ENCODE results near the gene VGLL4. TPM values are rescaled to one million over a fixed set of nuclear protein-coding genes. Genes with fewer than 3 reads are reported as not detected.
A peak's percentile ranks its signal among the peaks of the same experiment; 100 is the strongest.

Gene VGLL4
- total and polyA plus RNA-seq, 2 of the 4 experiments (the other 2 are of a cell fraction) = 26.2 to 35.4 TPM

DNA sequence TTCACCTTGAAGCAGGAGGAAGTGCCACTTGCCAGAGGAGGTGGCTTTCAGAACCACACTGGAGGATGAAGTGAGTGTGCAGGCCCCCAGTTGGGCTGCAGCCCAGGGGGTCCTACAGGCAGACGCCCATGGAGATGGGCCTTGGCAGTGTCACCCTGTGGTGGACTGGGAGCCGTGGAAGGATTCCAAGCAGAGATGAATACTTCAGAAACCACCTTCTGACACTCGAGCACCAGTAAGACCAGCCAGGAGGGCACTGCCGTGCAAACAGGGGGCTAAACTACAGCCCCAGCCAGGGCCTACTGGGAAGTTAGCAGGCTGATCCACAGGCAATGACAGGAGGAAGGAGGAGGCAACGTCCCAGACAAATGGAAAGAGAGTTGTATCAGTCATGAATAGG lies 55.4 kb downstream of the VGLL4 start:
- H2AFZ ChIP-seq (replicated peaks; ENCODE audit: low read length, poor library complexity) = no peak overlapping the region
- H2BK20ac ChIP-seq (ENCODE audit: low read depth, low read length) = no peak overlapping the region
- H3K18ac ChIP-seq (ENCODE audit: low read depth, low read length) = no peak overlapping the region
- H3K4ac ChIP-seq (ENCODE audit: low read depth, low read length) = peak overlapping the region; percentile 6
- no peak overlapping the region for H3K4me3 ChIP-seq (ENCODE audit: insufficient read depth, low read depth, low read length)
- H3K14ac ChIP-seq (replicated peaks; ENCODE audit: low read depth, low read length) = no peak overlapping the region
- H3K27ac ChIP-seq (ENCODE audit: insufficient read depth, low read length) = peak overlapping the region; percentile 6; the same call in 1 of the 2 replicates
- peaks cover 50% of the 10 kb centered on the region for H3K9me1 ChIP-seq (ENCODE audit: insufficient read depth, low read length)
- peaks cover 53% of the 10 kb centered on the region for H3K4me1 ChIP-seq (ENCODE audit: control insufficient read depth, insufficient read depth, low read length)
- no peak for ATAC-seq (ENCODE audit: low read depth)
- no peak overlapping the region; the same call in 1 of the 2 replicates for H4K5ac ChIP-seq (ENCODE audit: low read depth, low read length)
- H3K9me3 ChIP-seq (ENCODE audit: control insufficient read depth, insufficient read depth, low read length) = no peaks in the 10 kb centered on the region
- dilution Hi-C loops (cut with HindIII; ENCODE audit: low sequenced_read_pairs, unreplicated experiment) (no loop called here), in situ Hi-C loops (cut with MboI; ENCODE audit: low sequenced_read_pairs) (no loop called here), intact Hi-C loops (cut with micrococcal nuclease) (no loop called here)
- peak overlapping the region; percentile 0; the same call in 1 of the 2 replicates for H3K23ac ChIP-seq (ENCODE audit: low read depth, low read length)
- H3K4me2 ChIP-seq (ENCODE audit: low read depth, low read length) = no peak overlapping the region
- H3K56ac ChIP-seq (ENCODE audit: extremely low read depth, insufficient read depth, low read length) = no peak overlapping the region
- H2BK120ac ChIP-seq (ENCODE audit: low read depth, low read length) = no peak overlapping the region
- POLR2A ChIA-PET (ENCODE audit: unreplicated experiment) = no interaction called here
- H3K9ac ChIP-seq (ENCODE audit: low read depth, low read length) = no peak overlapping the region
- H4K20me1 ChIP-seq (ENCODE audit: insufficient read depth, low read length) = peaks cover 54% of the 10 kb centered on the region
- 0 out of 4 replicates have a peak overlapping the region, but pooled peaks of 1 of the 2 experiments have one; percentile 15 for H4K8ac ChIP-seq (ENCODE audit: low read depth in 2 of 2, low read length in 2 of 2)
- peaks cover 14% of the 10 kb centered on the region for H3K36me3 ChIP-seq (ENCODE audit: control insufficient read depth, insufficient read depth, low read length)
- no peak for DNase-seq
- peaks cover 25 to 90% of the 10 kb centered on the region in 2 experiments for H3K79me1 ChIP-seq (ENCODE audit: low read depth in 1 of 2, low read length in 2 of 2)
- H2BK15ac ChIP-seq (ENCODE audit: low read depth, low read length) = 0 out of 3 replicates have a peak overlapping the region, but pooled peaks have one; percentile 11
- H3K27me3 ChIP-seq (ENCODE audit: control insufficient read depth, insufficient read depth, low read length) = no peaks in the 10 kb centered on the region
- H2AK9ac ChIP-seq (replicated peaks; ENCODE audit: low read depth, low read length, poor library complexity) = no peak overlapping the region
- CTCF ChIA-PET = interaction anchor here (0.6 kb wide), 1 partner anchor 78 kb away, joined by 3 read pairs; no protein-coding TSS in a partner anchor
- no TSS peak for BruUV-seq (replicated peaks)
- H2BK5ac ChIP-seq (ENCODE audit: low read depth, low read length, poor library complexity, severe bottlenecking) = no peak overlapping the region
- peak overlapping the region; percentile 33; the same call in 1 of the 2 replicates for H2AK5ac ChIP-seq (ENCODE audit: low read depth, low read length)
- TF ChIP-seq CEBPB (IDR thresholded peaks at IDR 0.05; ENCODE audit: low read depth, low read length) (no peak), RCOR1 (IDR thresholded peaks at IDR 0.05; ENCODE audit: insufficient replicate concordance, low read length) (no peak), POLR2A (IDR thresholded peaks at IDR 0.05; ENCODE audit: low read depth, low read length) (no peak), SMC3 (IDR thresholded peaks at IDR 0.05; ENCODE audit: low read depth, low read length) (no peak), MXI1 (IDR thresholded peaks at IDR 0.05; ENCODE audit: borderline replicate concordance, low read depth, low read length) (no peak), CHD1 (IDR thresholded peaks at IDR 0.05; ENCODE audit: low read depth, low read length) (no peak), NFE2L2 (IDR thresholded peaks at IDR 0.05; ENCODE audit: low read depth, low read length) (no peak), USF2 (IDR thresholded peaks at IDR 0.05; ENCODE audit: low read depth, low read length) (no peak), BHLHE40 (IDR thresholded peaks at IDR 0.05; ENCODE audit: low read depth, low read length) (no peak), MAFK (IDR thresholded peaks at IDR 0.05; ENCODE audit: low read depth, low read length) (no peak), CTCF (conservative IDR thresholded peaks at IDR 0.05; ENCODE audit: low read depth, low read length) (no peak), RFX5 (IDR thresholded peaks at IDR 0.05; ENCODE audit: low read depth, low read length) (no peak), ELK1 (IDR thresholded peaks at IDR 0.05; ENCODE audit: borderline replicate concordance, low read depth, low read length) (no peak)
- no peak overlapping the region; the same call in 1 of the 2 replicates for H4K91ac ChIP-seq (ENCODE audit: insufficient read depth, low read depth, low read length)
- 70% methylated on average over 2 of the region's 5 CpGs; no CpG with 5 or more reads in 1 of the 2 experiments for WGBS, 2 experiments (ENCODE audit: extremely low coverage in 2 of 2, insufficient read length in 1 of 2)

All from IMR-90 (cell line).